ENCODE results near the gene CAMK1G. TPM values are rescaled to one million over a fixed set of nuclear protein-coding genes. Genes with fewer than 3 reads are reported as not detected.

The CAMK1G gene
- total and polyA plus RNA-seq, 2 of the 4 experiments (the other 2 are of a cell fraction) = 0.72 to 1.8 TPM

- ChIA-PET CTCF (interaction anchor here (0.6 kb wide), 1 partner anchor 57 kb away, joined by 4 read pairs; no protein-coding TSS in a partner anchor), POLR2A (ENCODE audit: unreplicated experiment) (no interaction called here)
- no peaks in the 10 kb centered on the region for H4K20me1 ChIP-seq (ENCODE audit: insufficient read depth, low read length)
- WGBS, 2 experiments (ENCODE audit: extremely low coverage in 2 of 2, insufficient read length in 1 of 2) = no CpG with 5 or more reads among the region's 3 CpGs
- H2BK20ac ChIP-seq (ENCODE audit: low read depth, low read length) = no peak overlapping the region
- no peak overlapping the region for H3K14ac ChIP-seq (replicated peaks; ENCODE audit: low read depth, low read length)
- no peak overlapping the region for H2BK15ac ChIP-seq (ENCODE audit: low read depth, low read length)
- no peak overlapping the region for H3K27ac ChIP-seq (ENCODE audit: insufficient read depth, low read length)
- no peak overlapping the region for H3K4me3 ChIP-seq (ENCODE audit: insufficient read depth, low read depth, low read length)
- no peak overlapping the region for H2BK5ac ChIP-seq (ENCODE audit: low read depth, low read length, poor library complexity, severe bottlenecking)
- H3K4me1 ChIP-seq (ENCODE audit: control insufficient read depth, insufficient read depth, low read length) = no peaks in the 10 kb centered on the region
- H3K4me2 ChIP-seq (ENCODE audit: low read depth, low read length) = no peak overlapping the region
- intact Hi-C loops (cut with micrococcal nuclease) = no loop called here
- H2AK9ac ChIP-seq (replicated peaks; ENCODE audit: low read depth, low read length, poor library complexity) = no peak overlapping the region
- in situ Hi-C loops (cut with MboI; ENCODE audit: low sequenced_read_pairs) = no loop called here
- no peak overlapping the region for H3K9ac ChIP-seq (ENCODE audit: low read depth, low read length)
- H4K91ac ChIP-seq (ENCODE audit: insufficient read depth, low read depth, low read length) = no peak overlapping the region
- no peak for ATAC-seq (ENCODE audit: low read depth)
- no peak overlapping the region for H3K18ac ChIP-seq (ENCODE audit: low read depth, low read length)
- no peaks in the 10 kb centered on the region for H3K36me3 ChIP-seq (ENCODE audit: control insufficient read depth, insufficient read depth, low read length)
- no peak overlapping the region for H4K5ac ChIP-seq (ENCODE audit: low read depth, low read length)
- H3K56ac ChIP-seq (ENCODE audit: extremely low read depth, insufficient read depth, low read length) = no peak overlapping the region
- DNase-seq = no peak
- no peak overlapping the region for H4K8ac ChIP-seq (ENCODE audit: low read depth in 2 of 2, low read length in 2 of 2)
- TF ChIP-seq NFE2L2 (IDR thresholded peaks at IDR 0.05; ENCODE audit: low read depth, low read length) = no peak
- TF ChIP-seq BHLHE40 (IDR thresholded peaks at IDR 0.05; ENCODE audit: low read depth, low read length) = no peak
- TF ChIP-seq RFX5 (IDR thresholded peaks at IDR 0.05; ENCODE audit: low read depth, low read length) = no peak
- TF ChIP-seq CHD1 (IDR thresholded peaks at IDR 0.05; ENCODE audit: low read depth, low read length) = no peak
- no peak for TF ChIP-seq RCOR1 (IDR thresholded peaks at IDR 0.05; ENCODE audit: insufficient replicate concordance, low read length)
- no peak for TF ChIP-seq POLR2A (IDR thresholded peaks at IDR 0.05; ENCODE audit: low read depth, low read length)
- TF ChIP-seq MAFK (IDR thresholded peaks at IDR 0.05; ENCODE audit: low read depth, low read length) = no peak
- no peak for TF ChIP-seq RAD21 (IDR thresholded peaks at IDR 0.05; ENCODE audit: low read length)
- TF ChIP-seq, protein P1, sequence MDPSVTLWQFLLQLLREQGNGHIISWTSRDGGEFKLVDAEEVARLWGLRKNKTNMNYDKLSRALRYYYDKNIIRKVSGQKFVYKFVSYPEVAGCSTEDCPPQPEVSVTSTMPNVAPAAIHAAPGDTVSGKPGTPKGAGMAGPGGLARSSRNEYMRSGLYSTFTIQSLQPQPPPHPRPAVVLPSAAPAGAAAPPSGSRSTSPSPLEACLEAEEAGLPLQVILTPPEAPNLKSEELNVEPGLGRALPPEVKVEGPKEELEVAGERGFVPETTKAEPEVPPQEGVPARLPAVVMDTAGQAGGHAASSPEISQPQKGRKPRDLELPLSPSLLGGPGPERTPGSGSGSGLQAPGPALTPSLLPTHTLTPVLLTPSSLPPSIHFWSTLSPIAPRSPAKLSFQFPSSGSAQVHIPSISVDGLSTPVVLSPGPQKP (IDR thresholded peaks at IDR 0.05; ENCODE audit: borderline replicate concordance, low read depth, low read length) = no peak
- H3K79me1 ChIP-seq (ENCODE audit: low read depth in 1 of 2, low read length in 2 of 2) = no peaks in the 10 kb centered on the region
- no peaks in the 10 kb centered on the region for H3K9me3 ChIP-seq (ENCODE audit: control insufficient read depth, insufficient read depth, low read length)
- H2AFZ ChIP-seq (replicated peaks; ENCODE audit: low read length, poor library complexity) = no peak overlapping the region
- H3K23ac ChIP-seq (ENCODE audit: low read depth, low read length) = no peak overlapping the region
- H3K4ac ChIP-seq (ENCODE audit: low read depth, low read length) = no peak overlapping the region
- H2BK120ac ChIP-seq (ENCODE audit: low read depth, low read length) = no peak overlapping the region
- peaks cover 16% of the 10 kb centered on the region for H3K27me3 ChIP-seq (ENCODE audit: control insufficient read depth, insufficient read depth, low read length)
- no peak overlapping the region for H2AK5ac ChIP-seq (ENCODE audit: low read depth, low read length)
- dilution Hi-C loops (cut with HindIII; ENCODE audit: low sequenced_read_pairs, unreplicated experiment) = no loop called here
- H3K9me1 ChIP-seq (ENCODE audit: insufficient read depth, low read length) = no peaks in the 10 kb centered on the region
- BruUV-seq (replicated peaks) = no TSS peak
Measured at GRCh38 chr1:209570743-209571142, 12.8 kb upstream of the CAMK1G start.

Measured in IMR-90 (cell line).